ENCODE data around the gene NUB1. TPM values are rescaled to one million over a fixed set of nuclear protein-coding genes. Genes with fewer than 3 reads are reported as not detected.

Gene NUB1
- polyA plus RNA-seq, 3 donors, result 32.0 to 39.2 (median 37.2) TPM

GRCh38 chr7:151351027-151351426 lies 9.4 kb downstream of the NUB1 start:
- DNase-seq, result peak in 1 of 3 donors; percentile 14
- Histone ChIP-seq H4K20me1 (ENCODE audit: insufficient read depth, low read length) (peaks cover 13% of the 10 kb centered on the region), H3K27ac (ENCODE audit: low read depth in 1 of 2, low read length in 2 of 2) (peak overlapping the region in 1 of 2 donors; percentile 75), H3K9ac (ENCODE audit: insufficient read depth, low read length, poor library complexity, severe bottlenecking) (no peak overlapping the region), H3K79me2 (ENCODE audit: insufficient read depth, low read length) (no peaks in the 10 kb centered on the region), H2AFZ (ENCODE audit: insufficient read depth, low read depth, low read length, poor library complexity, severe bottlenecking) (no peak overlapping the region), H3K36me3 (replicated peaks in 1 of 2; ENCODE audit: control insufficient read depth in 1 of 2, insufficient read depth in 2 of 2, low read length in 2 of 2) (peaks cover 46 to 81% of the 10 kb centered on the region in 2 donors), H3K27me3 (ENCODE audit: control insufficient read depth in 2 of 2, insufficient read depth in 2 of 2, low read length in 2 of 2) (no peaks in the 10 kb centered on the region), H3K4me1 (ENCODE audit: control insufficient read depth in 1 of 2, insufficient read depth in 2 of 2, low read length in 2 of 2) (peaks cover 27 to 29% of the 10 kb centered on the region in 2 donors), H3K4me2 (replicated peaks; ENCODE audit: extremely low read depth, low read length, poor library complexity, severe bottlenecking) (no peak overlapping the region), H3K4me3 (replicated peaks in 1 of 3; ENCODE audit: low read depth in 2 of 3, low read length in 3 of 3) (no peak overlapping the region), H3K9me3 (replicated peaks in 1 of 2; ENCODE audit: control insufficient read depth in 1 of 2, insufficient read depth in 1 of 2, low read length in 2 of 2) (no peaks in the 10 kb centered on the region)
- 75% methylated on average over 6 of the region's 8 CpGs for WGBS (ENCODE audit: insufficient coverage)
- TF ChIP-seq, protein P1, sequence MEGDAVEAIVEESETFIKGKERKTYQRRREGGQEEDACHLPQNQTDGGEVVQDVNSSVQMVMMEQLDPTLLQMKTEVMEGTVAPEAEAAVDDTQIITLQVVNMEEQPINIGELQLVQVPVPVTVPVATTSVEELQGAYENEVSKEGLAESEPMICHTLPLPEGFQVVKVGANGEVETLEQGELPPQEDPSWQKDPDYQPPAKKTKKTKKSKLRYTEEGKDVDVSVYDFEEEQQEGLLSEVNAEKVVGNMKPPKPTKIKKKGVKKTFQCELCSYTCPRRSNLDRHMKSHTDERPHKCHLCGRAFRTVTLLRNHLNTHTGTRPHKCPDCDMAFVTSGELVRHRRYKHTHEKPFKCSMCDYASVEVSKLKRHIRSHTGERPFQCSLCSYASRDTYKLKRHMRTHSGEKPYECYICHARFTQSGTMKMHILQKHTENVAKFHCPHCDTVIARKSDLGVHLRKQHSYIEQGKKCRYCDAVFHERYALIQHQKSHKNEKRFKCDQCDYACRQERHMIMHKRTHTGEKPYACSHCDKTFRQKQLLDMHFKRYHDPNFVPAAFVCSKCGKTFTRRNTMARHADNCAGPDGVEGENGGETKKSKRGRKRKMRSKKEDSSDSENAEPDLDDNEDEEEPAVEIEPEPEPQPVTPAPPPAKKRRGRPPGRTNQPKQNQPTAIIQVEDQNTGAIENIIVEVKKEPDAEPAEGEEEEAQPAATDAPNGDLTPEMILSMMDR (IDR thresholded peaks at IDR 0.05), result no peak
- H3K4me1 Mint-ChIP-seq, result peaks cover 28% of the 10 kb centered on the region
- H3K36me3 Mint-ChIP-seq, result peaks cover 58 to 76% of the 10 kb centered on the region in 2 donors
- intact Hi-C loops (cut with micrococcal nuclease), result loop anchor here (2.0 kb wide), 1 partner anchor 36 kb away; no protein-coding TSS in a partner anchor
- H3K27me3 Mint-ChIP-seq (ENCODE audit: low read depth in 3 of 3), result peaks cover 0 to 3% (median 2%) of the 10 kb centered on the region in 3 donors
- no peak overlapping the region for H3K4me3 Mint-ChIP-seq
- H3K9me3 Mint-ChIP-seq, result no peaks in the 10 kb centered on the region
- H3K27ac Mint-ChIP-seq, result peak overlapping the region in 5 of 7 donors; percentile 81 to 91 (median 88)

DNA sequence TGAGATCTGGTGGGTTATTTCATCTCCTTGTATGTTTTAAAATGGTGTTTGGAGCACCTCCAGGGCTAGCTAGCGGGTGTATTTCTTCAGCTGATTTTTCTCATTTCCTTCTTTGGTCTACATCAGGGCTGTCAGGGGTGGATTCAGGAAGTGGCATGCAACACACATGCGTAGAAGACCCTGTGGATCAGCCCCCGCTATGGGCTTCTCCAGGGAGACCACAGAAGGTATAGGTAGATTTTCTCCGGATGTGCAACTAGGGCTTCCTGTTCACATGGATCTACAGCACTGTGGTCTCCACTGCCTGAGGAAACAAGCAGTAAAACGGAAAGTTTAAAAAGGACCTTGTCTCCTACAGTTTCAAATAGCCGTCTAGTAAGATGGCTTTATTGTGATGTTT lies 10.4 kb downstream of the NUB1 start:
- TF ChIP-seq, protein P1 (IDR thresholded peaks at IDR 0.05), result no peak
- Histone ChIP-seq H3K4me3 (replicated peaks in 1 of 3; ENCODE audit: low read depth in 2 of 3, low read length in 3 of 3) (no peak overlapping the region), H3K36me3 (replicated peaks in 1 of 2; ENCODE audit: control insufficient read depth in 1 of 2, insufficient read depth in 2 of 2, low read length in 2 of 2) (peaks cover 44 to 82% of the 10 kb centered on the region in 2 donors), H3K27me3 (ENCODE audit: control insufficient read depth in 2 of 2, insufficient read depth in 2 of 2, low read length in 2 of 2) (no peaks in the 10 kb centered on the region), H2AFZ (ENCODE audit: insufficient read depth, low read depth, low read length, poor library complexity, severe bottlenecking) (peak overlapping the region; percentile 24), H3K9me3 (replicated peaks in 1 of 2; ENCODE audit: control insufficient read depth in 1 of 2, insufficient read depth in 1 of 2, low read length in 2 of 2) (no peaks in the 10 kb centered on the region), H3K4me2 (replicated peaks; ENCODE audit: extremely low read depth, low read length, poor library complexity, severe bottlenecking) (peak overlapping the region; percentile 39), H3K4me1 (ENCODE audit: control insufficient read depth in 1 of 2, insufficient read depth in 2 of 2, low read length in 2 of 2) (peaks cover 27 to 29% of the 10 kb centered on the region in 2 donors), H3K79me2 (ENCODE audit: insufficient read depth, low read length) (no peaks in the 10 kb centered on the region), H3K9ac (ENCODE audit: insufficient read depth, low read length, poor library complexity, severe bottlenecking) (peak overlapping the region; percentile 6), H3K27ac (ENCODE audit: low read depth in 1 of 2, low read length in 2 of 2) (peak overlapping the region; percentile 48 to 75), H4K20me1 (ENCODE audit: insufficient read depth, low read length) (peaks cover 13% of the 10 kb centered on the region)
- Mint-ChIP-seq H3K4me3 (peak overlapping the region; percentile 65 to 68), H3K27ac (peak overlapping the region; percentile 65 to 91 (median 82)), H3K9me3 (no peaks in the 10 kb centered on the region), H3K36me3 (peaks cover 59 to 77% of the 10 kb centered on the region in 2 donors), H3K27me3 (ENCODE audit: low read depth in 3 of 3) (peaks cover 0 to 3% (median 2%) of the 10 kb centered on the region in 3 donors), H3K4me1 (peaks cover 28% of the 10 kb centered on the region)
- peak in 2 of 3 donors; percentile 46 to 61 for DNase-seq
- intact Hi-C loops (cut with micrococcal nuclease), result loop anchor here (2.0 kb wide), 1 partner anchor 37 kb away; no protein-coding TSS in a partner anchor
- WGBS (ENCODE audit: insufficient coverage), result 10% methylated on average over 2 of the region's 6 CpGs

Measured in CD14-positive monocyte (primary cell).